MM.1S (cell line): ENCODE data around the gene YIF1A.

Experiments used
- CTCF ChIP-seq: fragments of 300-600 bp; sonication (generic); IDR thresholded peaks from 2 replicates; pipeline ENCODE4 v1.5.1; 2016; ENCODE audit warnings: antibody characterized with exemption, low read length, mixed read lengths
- EZH2 ChIP-seq: fragments of 300-600 bp; sonication (generic); optimal IDR thresholded peaks from 2 replicates; pipeline ENCODE3; 2017; ENCODE audit warnings: low read depth, mild to moderate bottlenecking, antibody characterized with exemption, low read length, mixed read lengths
- EZH2phosphoT487 ChIP-seq: fragments of 300-600 bp; sonication (generic); IDR thresholded peaks from 2 replicates; pipeline ENCODE4 v1.6.1; 2018; ENCODE audit warnings: antibody characterized with exemption, low read length

GRCh38 chr11:66332371-66333219 is 43.7 kb upstream of the YIF1A start:
- TF ChIP-seq EZH2phosphoT487 (no peak), CTCF (no peak), EZH2 (no peak)
